ENCODE measurements around the gene CEBPG. TPM values are rescaled to one million over a fixed set of nuclear protein-coding genes. Genes with fewer than 3 reads are reported as not detected.

The CEBPG gene
- total RNA-seq, 2 experiments from 2014 or later: 30.0 to 31.4 TPM

DNA sequence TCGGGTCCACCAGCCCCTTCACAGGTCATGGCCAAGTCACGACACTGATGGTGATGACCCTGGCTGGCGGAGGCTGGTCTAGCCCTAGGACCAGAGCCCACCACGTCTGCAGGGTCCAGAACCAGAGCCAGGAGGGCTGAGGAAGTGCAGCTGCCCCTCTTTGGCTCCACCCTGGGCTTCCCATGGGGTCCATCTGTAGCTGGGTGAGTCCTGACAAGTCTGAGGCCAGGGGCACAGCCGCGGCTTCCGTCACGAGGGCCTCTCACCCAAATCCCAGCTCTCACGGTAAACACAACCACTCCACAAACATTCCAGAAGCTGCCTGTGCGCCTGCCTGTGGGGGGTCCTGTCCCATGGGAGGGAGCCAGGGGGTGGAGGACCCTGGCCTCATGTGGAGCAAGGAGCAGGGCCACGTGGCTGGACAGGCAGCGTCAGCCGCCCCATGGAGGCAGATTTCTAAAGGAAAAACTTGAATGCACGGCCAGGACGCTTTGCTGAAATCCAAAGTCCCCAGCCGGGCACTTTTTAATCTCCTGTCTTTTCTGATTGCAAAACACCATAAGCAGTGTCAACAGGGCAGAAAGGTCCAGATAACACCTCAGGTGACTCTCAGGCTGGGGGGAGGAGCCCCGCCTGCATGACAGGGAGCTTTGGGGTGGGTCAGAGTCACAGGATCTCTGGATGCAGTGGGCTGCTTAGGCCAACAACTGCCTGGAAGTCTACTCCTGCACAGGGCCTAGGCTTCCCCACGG, 29.9 kb downstream of the CEBPG start:
- no peak overlapping the region for H3K4me3 Mint-ChIP-seq
- POLR2A ChIA-PET: no interaction called here

DNA sequence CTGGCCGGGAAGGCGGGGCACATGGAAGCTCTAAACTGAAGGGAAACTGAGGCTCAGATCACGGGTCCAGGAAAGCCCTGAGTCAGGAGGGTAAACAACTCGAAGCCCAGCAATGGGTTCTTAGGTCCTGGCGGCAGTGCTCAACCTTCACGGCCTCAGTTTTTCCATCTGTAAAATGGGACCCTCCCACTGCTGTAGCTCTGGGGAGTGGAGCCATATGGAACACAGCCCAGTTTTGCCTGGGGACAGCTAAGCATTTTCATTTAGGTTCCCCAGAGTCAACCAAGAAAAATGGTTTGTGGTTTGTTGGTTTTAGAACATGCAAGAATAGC, 30.4 kb downstream of the CEBPG start:
- Mint-ChIP-seq H3K27me3 (no peaks in the 10 kb centered on the region), H3K9me3 (no peaks in the 10 kb centered on the region), H3K36me3 (ENCODE audit: low read depth) (no peaks in the 10 kb centered on the region), H3K4me1 (no peaks in the 10 kb centered on the region), H3K4me3 (no peak overlapping the region), H3K27ac (no peak overlapping the region)
- CTCF ChIA-PET: no interaction called here
- no peak for DNase-seq
- POLR2A ChIA-PET: no interaction called here

More for the DNA sequence above, 29.9 kb downstream of the CEBPG start:
- Mint-ChIP-seq H3K9me3 (no peaks in the 10 kb centered on the region), H3K27ac (no peak overlapping the region), H3K27me3 (no peaks in the 10 kb centered on the region), H3K4me1 (no peaks in the 10 kb centered on the region), H3K36me3 (ENCODE audit: low read depth) (no peaks in the 10 kb centered on the region)
- CTCF ChIA-PET: no interaction called here
- no peak for DNase-seq

DNA sequence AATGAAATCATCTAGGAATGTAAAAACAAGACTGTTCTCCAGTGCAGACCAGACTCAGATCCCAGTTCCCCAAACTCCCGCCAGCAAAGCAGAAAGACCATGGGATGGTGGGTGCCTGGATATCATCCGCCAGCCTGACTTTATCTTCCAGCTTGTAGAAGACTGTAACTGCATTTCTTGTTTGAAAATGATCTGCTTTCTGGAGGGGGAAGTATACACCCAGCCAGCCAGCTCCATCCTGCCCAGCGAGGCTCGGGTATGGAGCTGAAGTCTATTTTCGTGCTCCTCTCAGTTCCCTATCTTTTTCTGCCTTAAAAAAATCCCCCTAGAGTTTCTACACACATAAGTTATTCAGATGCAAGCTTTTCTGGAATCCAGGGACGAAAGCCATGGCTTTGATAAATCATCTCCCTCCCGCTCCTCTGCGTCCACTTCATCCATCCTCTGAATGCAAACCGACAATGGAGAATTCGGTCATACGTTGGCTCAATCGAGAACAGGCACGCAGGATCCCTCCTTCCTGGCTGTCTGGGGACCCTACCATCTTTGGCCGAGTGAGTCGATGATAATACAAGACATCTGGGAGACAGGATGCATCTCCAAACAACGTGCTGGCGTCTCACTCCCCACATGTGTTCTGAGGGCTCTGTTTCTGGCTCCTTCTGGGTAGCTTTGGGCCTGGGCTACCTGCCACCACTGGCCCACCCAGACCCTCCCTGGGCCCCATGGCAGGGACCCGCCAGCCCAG, 31.2 kb downstream of the CEBPG start:
- Mint-ChIP-seq H3K4me3 (no peak overlapping the region), H3K36me3 (ENCODE audit: low read depth) (no peaks in the 10 kb centered on the region), H3K9me3 (no peaks in the 10 kb centered on the region), H3K4me1 (no peaks in the 10 kb centered on the region), H3K27ac (no peak overlapping the region), H3K27me3 (no peaks in the 10 kb centered on the region)
- POLR2A ChIA-PET: no interaction called here
- no peak for DNase-seq
- CTCF ChIA-PET: interaction anchor here (1.6 to 5.4 kb wide), 2 partner anchors 26 to 169 kb away, joined by 3 to 39 read pairs; no protein-coding TSS in a partner anchor

DNA sequence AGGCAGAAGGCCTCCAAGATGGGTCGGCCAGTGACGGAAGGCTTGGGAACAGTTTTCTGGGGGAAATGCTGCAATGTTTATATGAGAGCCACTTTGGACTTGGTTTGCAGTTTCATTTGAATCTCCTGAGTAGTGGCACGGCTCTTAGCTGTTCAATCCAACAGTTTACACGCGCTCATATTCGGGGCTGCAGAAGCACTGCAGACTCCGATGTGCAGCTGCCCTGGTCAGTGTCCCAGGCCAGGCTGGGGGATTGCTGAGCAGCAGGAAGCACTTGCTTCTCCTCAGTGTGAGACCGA, 31.7 kb downstream of the CEBPG start:
- ChIA-PET POLR2A (no interaction called here), CTCF (interaction anchor here (1.6 to 5.4 kb wide), 2 partner anchors 27 to 169 kb away, joined by 3 to 39 read pairs; no protein-coding TSS in a partner anchor)
- no peaks in the 10 kb centered on the region for H3K9me3 Mint-ChIP-seq
- H3K27ac Mint-ChIP-seq: no peak overlapping the region
- no peak for DNase-seq
- H3K4me1 Mint-ChIP-seq: no peaks in the 10 kb centered on the region
- no peaks in the 10 kb centered on the region for H3K27me3 Mint-ChIP-seq
- no peaks in the 10 kb centered on the region for H3K36me3 Mint-ChIP-seq (ENCODE audit: low read depth)
- H3K4me3 Mint-ChIP-seq: no peak overlapping the region

DNA sequence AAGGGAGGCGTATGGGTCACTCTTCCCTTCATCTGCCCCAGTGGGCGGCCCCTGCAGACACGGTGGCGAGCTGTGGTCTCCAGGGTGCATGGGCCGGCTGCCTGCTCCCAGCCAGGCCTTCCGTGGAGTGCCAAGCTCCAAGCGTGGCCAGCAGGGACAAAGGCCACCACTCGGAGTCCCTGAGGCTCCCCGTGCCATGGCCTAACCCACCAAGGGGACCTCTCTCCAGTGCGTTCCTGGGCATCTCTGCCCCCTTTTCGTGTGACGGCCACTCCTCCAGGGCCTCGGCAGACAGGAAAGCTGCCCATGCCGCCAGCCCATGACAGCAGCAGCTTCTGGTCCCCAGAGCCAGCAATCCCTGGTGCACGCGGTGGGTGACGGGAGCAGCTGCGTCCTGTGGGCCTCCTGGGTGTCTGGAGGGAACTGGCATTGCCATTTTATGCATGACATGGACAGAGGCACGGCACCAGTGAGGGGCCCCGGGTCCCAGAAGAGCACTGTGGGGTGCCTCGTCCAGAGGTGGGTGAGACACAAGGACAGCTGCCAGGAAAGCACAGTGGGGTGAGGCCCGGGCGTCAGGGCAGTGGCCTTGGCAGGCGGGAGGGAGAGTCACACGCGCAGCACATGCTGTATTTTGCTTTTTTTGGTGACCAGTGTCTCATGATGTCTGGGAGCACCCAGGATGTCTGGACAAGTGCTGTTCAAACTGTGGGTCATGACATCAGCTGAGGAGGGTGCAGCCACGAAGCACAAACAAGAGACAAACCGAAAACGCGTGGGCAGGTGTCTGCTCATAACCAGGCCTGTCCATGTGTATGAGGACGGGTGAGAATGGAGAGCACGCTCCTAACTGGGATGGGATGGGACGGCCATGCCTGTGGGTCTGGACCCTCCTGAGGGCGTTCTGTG, 32.3 kb downstream of the CEBPG start:
- Mint-ChIP-seq H3K9me3 (no peaks in the 10 kb centered on the region), H3K27me3 (no peaks in the 10 kb centered on the region), H3K27ac (no peak overlapping the region), H3K36me3 (ENCODE audit: low read depth) (no peaks in the 10 kb centered on the region), H3K4me1 (no peaks in the 10 kb centered on the region), H3K4me3 (no peak overlapping the region)
- DNase-seq: no peak
- POLR2A ChIA-PET: no interaction called here
- CTCF ChIA-PET: interaction anchor here (1.0 to 5.4 kb wide), 9 partner anchors 8 to 281 kb away, joined by 3 to 39 read pairs (median 3); no protein-coding TSS in a partner anchor

DNA sequence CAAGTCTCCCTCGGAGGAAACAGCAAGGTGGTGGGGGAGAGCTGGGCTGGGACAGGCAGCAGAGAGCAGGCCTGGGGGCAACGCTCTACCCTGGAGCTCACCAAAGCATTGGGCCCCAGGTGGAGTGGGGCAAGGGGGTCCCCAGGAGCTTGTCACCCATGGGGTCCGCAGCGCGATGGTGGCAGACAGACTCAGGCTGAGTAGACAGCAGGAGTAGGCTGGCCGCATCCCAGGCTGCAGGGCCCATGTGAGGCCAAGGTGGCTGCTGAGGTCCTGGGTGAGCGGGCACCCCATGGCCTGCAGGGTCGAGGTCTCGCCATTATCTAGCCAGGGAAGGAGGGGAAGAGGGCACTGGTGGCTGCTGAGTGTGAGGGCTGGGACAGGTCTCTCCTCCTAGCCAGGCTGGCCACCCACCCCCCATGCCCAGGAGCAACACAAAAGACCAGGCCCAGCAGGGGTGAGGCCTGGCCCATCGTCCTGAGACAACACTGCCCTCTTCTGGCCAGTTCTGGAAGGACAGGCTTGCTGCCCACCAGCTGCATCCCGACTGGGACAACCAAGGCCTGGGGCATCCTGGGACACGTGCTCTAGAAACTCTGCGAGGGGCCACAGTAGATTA, 33.1 kb downstream of the CEBPG start:
- peak; percentile 73 for DNase-seq
- CTCF ChIA-PET: interaction anchor here (0.6 to 5.4 kb wide), 17 partner anchors 9 to 330 kb away, joined by 3 to 39 read pairs (median 3); no protein-coding TSS in a partner anchor
- Mint-ChIP-seq H3K4me3 (no peak overlapping the region), H3K27ac (no peak overlapping the region), H3K27me3 (no peaks in the 10 kb centered on the region), H3K4me1 (no peaks in the 10 kb centered on the region), H3K9me3 (no peaks in the 10 kb centered on the region), H3K36me3 (ENCODE audit: low read depth) (no peaks in the 10 kb centered on the region)
- POLR2A ChIA-PET: no interaction called here

DNA sequence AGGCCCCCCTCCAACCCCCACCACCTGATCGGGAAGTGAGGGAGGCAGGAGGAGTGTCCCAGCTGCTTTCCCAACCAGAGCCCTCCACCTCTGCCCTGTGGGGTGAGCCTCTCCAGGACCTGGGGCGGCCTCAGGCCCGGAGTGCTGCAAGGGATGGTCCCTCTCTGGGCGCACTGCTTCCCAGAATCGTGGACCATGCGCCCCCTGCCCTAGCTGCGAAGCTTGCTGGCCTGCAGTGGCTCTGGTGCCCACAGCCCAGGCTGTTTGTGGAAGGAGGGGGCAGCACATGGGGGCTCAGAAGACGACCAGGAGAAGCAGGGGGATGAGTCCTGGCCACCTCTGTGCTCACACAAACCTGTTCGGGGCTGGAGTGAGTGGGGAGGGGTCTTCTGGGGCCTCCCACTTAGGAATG, 33.6 kb downstream of the CEBPG start:
- Mint-ChIP-seq H3K27ac (no peak overlapping the region), H3K36me3 (ENCODE audit: low read depth) (no peaks in the 10 kb centered on the region), H3K9me3 (no peaks in the 10 kb centered on the region), H3K4me3 (no peak overlapping the region), H3K27me3 (no peaks in the 10 kb centered on the region), H3K4me1 (no peaks in the 10 kb centered on the region)
- DNase-seq: no peak
- ChIA-PET POLR2A (no interaction called here), CTCF (interaction anchor here (0.6 to 5.4 kb wide), 15 partner anchors 9 to 331 kb away, joined by 3 to 39 read pairs (median 3); no protein-coding TSS in a partner anchor)

DNA sequence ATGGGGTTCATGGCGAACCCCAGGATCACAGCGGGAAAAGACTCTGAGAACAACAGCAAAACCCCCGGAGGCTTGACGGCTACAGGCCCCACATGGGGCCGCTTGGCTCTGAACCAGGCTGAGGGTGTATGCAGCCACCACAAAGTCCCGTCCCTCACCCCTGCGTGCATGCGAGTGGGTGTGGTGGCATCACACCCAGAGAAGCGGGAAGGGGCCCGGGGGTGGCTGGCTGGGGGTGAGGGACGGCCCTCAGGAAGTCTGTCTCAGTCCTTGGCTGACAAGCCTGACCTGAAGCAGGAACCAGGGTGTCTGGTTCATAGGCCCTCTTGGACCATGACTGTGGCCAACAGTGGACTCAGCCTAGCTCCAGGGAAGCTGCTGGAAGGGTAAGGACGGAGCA, 34.2 kb downstream of the CEBPG start:
- no peak overlapping the region for H3K4me3 Mint-ChIP-seq
- CTCF ChIA-PET: interaction anchor here (0.8 to 5.4 kb wide), 5 partner anchors 12 to 223 kb away, joined by 3 to 39 read pairs (median 3); no protein-coding TSS in a partner anchor
- H3K27me3 Mint-ChIP-seq: no peaks in the 10 kb centered on the region
- no peaks in the 10 kb centered on the region for H3K9me3 Mint-ChIP-seq
- H3K4me1 Mint-ChIP-seq: no peaks in the 10 kb centered on the region
- no peak for DNase-seq
- H3K27ac Mint-ChIP-seq: no peak overlapping the region
- POLR2A ChIA-PET: no interaction called here
- no peaks in the 10 kb centered on the region for H3K36me3 Mint-ChIP-seq (ENCODE audit: low read depth)

DNA sequence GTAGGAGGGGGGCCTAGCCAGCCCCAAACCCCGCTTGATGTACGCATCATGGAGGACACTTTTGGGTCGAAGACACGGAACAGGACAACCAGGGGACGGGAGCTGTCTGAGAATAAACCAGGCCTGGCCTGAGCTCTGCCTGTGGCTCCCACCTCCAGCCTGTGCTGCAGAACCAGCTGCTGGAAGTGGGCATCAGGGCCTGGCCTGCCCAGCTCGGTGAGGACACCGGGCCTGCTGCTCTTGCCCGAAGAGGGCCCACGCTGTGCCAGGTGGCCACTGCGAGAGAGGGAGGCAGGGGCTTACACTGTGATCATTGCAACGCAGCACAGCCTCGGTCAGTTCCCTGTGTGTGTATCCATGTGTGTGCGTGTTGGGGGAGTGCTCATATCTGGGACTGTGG, 34.6 kb downstream of the CEBPG start:
- no peaks in the 10 kb centered on the region for H3K9me3 Mint-ChIP-seq
- H3K27ac Mint-ChIP-seq: no peak overlapping the region
- POLR2A ChIA-PET: no interaction called here
- H3K27me3 Mint-ChIP-seq: no peaks in the 10 kb centered on the region
- no peak for DNase-seq
- CTCF ChIA-PET: interaction anchor here (0.8 to 5.4 kb wide), 2 partner anchors 166 to 172 kb away, joined by 3 to 39 read pairs; no protein-coding TSS in a partner anchor
- no peaks in the 10 kb centered on the region for H3K4me1 Mint-ChIP-seq
- no peaks in the 10 kb centered on the region for H3K36me3 Mint-ChIP-seq (ENCODE audit: low read depth)
- no peak overlapping the region for H3K4me3 Mint-ChIP-seq

DNA sequence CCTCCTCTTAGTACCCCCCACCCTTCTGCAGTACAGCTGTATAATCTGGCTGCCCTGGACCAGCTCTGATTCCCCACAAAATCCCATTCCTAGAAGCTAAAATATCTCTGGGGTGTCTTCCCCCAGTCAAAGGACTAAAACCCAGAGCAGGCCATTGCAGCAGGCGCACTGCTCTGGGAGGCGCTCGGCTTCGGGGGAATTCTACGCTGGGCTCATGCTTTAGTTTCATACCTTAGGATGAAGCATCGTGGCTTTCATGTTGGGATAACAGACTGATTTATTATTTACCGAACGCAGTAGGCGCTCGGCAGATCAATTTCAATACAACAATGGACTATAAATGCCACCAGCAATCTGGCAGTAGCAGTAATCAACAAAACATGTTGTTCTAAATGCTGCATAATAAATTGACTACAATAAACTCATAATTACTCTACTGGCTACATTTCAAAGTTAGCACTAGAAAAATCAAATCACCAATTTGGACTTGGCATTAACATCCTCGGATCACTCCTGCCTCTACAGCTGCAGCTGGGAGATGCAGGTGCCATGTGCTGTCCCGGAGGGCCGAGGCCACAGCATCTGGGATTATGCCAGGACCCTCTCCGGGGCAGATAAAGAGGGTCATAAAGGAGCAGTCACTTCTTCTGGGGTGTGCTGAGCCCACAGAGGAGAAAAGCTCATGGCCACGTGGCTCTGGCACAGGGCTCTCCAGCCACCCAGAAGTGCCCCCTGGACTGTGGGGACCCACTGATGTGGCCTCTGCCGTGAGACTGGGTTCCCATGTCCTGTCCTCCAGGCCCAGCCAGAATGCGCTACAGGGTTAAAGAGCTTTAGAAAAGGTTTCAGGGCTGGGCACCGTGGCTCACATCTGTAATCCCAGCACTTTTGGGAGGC, 35.3 kb downstream of the CEBPG start:
- no peaks in the 10 kb centered on the region for H3K27me3 Mint-ChIP-seq
- H3K4me3 Mint-ChIP-seq: no peak overlapping the region
- ChIA-PET POLR2A (interaction anchor here (0.8 kb wide), 1 partner anchor 35 kb away, joined by 3 read pairs; no protein-coding TSS in a partner anchor), CTCF (interaction anchor here (0.5 to 5.4 kb wide), 4 partner anchors 37 to 411 kb away, joined by 3 to 39 read pairs (median 3); no protein-coding TSS in a partner anchor)
- H3K36me3 Mint-ChIP-seq (ENCODE audit: low read depth): no peaks in the 10 kb centered on the region
- no peaks in the 10 kb centered on the region for H3K9me3 Mint-ChIP-seq
- no peak overlapping the region for H3K27ac Mint-ChIP-seq
- DNase-seq: no peak
- no peaks in the 10 kb centered on the region for H3K4me1 Mint-ChIP-seq

DNA sequence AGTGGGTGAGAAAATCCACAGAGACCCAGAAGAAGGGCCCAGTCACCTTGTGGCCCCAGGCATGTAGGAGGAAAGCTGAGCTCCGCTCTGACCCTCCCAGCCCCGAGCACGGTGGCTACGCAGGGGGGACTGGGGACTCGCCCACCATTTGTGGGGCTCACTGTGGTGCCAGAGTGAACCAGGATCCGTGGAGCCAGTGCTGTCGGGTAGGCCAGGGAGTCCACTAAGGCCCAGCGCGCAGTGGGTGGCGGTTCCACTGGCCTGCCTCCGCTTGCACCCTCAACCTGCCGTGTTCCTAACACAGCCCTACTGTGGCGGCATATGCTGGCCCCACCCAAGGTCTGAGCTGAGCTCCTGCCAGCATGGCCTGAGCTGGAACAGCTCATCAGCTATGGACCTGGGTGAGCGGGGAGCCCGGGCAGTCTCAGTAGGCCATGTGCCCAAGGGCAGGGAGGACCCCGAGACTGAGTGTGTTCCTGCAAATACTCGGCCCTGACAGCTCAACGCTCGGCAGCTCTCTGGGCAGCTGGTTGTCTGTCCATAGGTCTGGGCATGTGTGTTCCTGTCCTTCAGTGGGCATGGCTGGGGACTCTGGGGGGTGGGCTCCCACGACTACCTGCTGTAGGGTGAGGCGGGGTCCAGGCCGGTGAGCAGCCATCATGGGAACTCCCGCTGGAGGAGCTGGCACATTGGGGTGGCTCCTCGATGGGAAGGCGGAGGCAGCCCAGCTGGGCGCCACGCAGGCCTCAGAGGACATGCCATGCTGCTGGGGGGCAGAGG, 36.6 kb downstream of the CEBPG start:
- no peaks in the 10 kb centered on the region for H3K9me3 Mint-ChIP-seq
- DNase-seq: no peak
- H3K27me3 Mint-ChIP-seq: no peaks in the 10 kb centered on the region
- H3K36me3 Mint-ChIP-seq (ENCODE audit: low read depth): no peaks in the 10 kb centered on the region
- ChIA-PET CTCF (interaction anchor here (5.4 kb wide), 1 partner anchor 174 kb away, joined by 39 read pairs; no protein-coding TSS in a partner anchor), POLR2A (no interaction called here)
- no peak overlapping the region for H3K27ac Mint-ChIP-seq
- no peaks in the 10 kb centered on the region for H3K4me1 Mint-ChIP-seq
- H3K4me3 Mint-ChIP-seq: no peak overlapping the region

All from activated CD4-positive, alpha-beta memory T cell treated with anti-CD3 and anti-CD28 coated beads, Interleukin-2, amount 10 ng/mL, durations not matched to agents 7 days and 5 days (primary cell).